ENCODE measurements around the gene TRIP12.
"Not testable (repeated sequence)": the region's sequence is repeated elsewhere in the genome, so short reads cannot be mapped to it uniquely, and the experiment has no call there.

The TRIP12 gene

GRCh38 chr2:229757462-229757861 lies 164.3 kb downstream of the TRIP12 start:
- DNase-seq, result not testable (repeated sequence)

- DNase-seq, result no peak
Measured at GRCh38 chr2:229752970-229753729, 168.7 kb downstream of the TRIP12 start.

- DNase-seq, result no peak
Measured at GRCh38 chr2:229749779-229750178, 172.0 kb downstream of the TRIP12 start.

- DNase-seq, result no peak
Measured at GRCh38 chr2:229748950-229749349, 172.9 kb downstream of the TRIP12 start.

DNA sequence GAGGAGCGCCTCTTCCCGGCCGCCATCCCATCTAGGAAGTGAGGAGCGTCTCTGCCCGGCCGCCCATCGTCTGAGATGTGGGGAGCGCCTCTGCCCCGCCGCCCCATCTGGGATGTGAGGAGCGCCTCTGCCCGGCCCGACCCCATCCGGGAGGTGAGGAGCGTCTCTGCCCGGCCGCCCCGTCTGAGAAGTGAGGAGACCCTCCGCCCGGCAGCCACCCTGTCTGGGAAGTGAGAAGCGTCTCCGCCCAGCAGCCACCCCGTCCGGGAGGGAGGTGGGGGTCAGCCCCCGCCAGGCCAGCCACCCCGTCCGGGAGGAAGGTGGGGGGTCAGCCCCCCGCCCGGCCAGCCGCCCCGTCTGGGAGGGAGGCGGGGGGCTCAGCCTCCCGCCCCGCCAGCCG lies 179.1 kb downstream of the TRIP12 start:
- DNase-seq, result not testable (repeated sequence)

DNA sequence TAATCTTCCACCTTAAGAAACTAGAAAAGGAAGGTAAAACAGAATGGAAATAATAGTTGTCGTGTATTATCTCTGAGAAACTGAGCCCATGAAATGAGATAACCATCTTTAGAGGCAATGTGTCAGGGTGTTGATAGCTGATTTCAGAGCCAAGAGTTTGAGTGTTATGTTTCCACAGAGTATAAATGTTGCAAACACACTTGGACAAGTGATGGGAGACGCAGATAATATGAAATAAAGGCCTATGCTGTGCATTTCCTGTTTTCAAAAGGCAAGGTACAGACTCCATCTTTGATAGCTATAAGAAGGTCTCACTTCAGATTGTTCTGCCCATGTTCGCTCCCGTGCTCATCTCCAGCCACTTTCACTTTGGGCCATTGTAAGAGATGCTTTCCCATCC lies 181.5 kb downstream of the TRIP12 start:
- DNase-seq, result no peak

GRCh38 chr2:229738024-229738625 lies 183.7 kb downstream of the TRIP12 start:
- no peak for DNase-seq

GRCh38 chr2:229734410-229734809 lies 187.4 kb downstream of the TRIP12 start:
- no peak for DNase-seq

DNA sequence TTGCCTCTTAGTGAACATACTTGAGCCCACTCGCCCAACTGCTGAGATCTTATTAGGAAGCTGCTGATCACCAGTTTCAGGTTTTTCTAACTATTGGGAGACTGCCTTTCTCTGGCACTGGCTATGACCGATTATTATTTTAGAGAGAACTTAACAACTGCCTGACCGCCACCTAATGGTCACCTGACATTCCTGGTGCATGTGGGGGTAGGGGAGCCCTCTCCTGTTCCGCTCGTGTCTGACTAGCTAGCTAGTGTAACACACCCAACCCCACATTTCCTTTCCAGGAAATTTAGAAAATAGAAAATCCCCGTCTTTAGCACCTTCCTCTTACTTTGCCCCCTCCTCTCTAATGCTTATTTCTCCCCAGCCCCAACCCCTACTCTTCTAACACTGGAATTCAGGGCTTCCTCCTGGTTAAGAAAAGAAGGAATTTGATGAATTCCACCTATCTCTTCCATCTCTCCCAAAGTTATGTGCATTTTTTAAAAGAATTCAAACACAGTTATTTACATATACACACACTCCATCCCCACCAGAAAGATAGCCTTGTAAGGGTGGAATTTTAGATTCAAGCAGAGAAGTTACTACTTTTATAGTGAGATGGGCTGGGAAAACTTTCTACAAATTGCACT lies 188.1 kb downstream of the TRIP12 start:
- no peak for DNase-seq

GRCh38 chr2:229732897-229733296 lies 188.9 kb downstream of the TRIP12 start:
- no peak for DNase-seq

- no peak for DNase-seq
Measured at GRCh38 chr2:229731916-229732315, 189.9 kb downstream of the TRIP12 start.

- DNase-seq, result no peak
Measured at GRCh38 chr2:229731363-229731762, 190.4 kb downstream of the TRIP12 start.

GRCh38 chr2:229728370-229728769 lies 193.4 kb downstream of the TRIP12 start:
- DNase-seq, result no peak

GRCh38 chr2:229726643-229727042 lies 195.2 kb downstream of the TRIP12 start:
- no peak for DNase-seq

GRCh38 chr2:229725716-229726574 lies 195.9 kb downstream of the TRIP12 start:
- DNase-seq, result no peak

DNA sequence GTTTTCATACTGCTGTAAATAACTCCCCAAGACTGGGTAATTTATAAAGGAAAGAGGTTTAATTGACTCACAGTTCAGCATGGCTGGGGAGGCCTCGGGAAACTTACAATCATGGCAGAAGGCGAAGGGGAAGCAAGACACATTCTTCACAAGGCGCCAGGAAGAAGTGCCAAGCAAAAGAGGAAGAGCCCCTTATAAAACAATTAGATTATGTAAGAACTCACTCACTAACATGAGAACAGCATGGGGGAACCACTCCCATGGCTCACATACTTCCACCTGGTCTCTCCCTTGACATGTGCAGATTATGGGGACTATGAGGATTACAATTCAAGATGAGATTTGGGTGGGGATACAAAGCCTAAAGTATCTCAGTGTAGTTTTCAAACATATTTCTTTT lies 198.6 kb downstream of the TRIP12 start:
- not testable (repeated sequence) for DNase-seq

- no peak for DNase-seq
Measured at GRCh38 chr2:229719926-229720647, 201.7 kb downstream of the TRIP12 start.

DNA sequence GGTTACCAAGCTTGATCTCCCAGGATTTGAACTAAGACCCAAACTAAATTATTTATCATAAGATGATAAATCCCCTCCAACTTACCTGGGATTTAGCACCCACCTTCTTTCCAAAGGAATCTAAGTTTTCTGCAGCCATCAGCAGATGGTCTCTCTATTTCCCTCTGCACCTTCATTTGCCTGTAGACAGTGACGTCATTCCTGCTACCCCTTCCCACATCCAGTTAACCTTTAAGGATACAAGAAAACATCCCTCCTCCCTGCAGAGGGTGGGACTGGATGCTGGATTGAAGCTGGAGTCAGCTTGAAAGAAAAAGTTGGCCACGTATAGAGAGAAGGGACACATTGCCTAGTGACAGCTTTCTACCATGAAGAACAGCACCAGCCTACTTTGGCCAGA lies 203.8 kb downstream of the TRIP12 start:
- no peak for DNase-seq

DNA sequence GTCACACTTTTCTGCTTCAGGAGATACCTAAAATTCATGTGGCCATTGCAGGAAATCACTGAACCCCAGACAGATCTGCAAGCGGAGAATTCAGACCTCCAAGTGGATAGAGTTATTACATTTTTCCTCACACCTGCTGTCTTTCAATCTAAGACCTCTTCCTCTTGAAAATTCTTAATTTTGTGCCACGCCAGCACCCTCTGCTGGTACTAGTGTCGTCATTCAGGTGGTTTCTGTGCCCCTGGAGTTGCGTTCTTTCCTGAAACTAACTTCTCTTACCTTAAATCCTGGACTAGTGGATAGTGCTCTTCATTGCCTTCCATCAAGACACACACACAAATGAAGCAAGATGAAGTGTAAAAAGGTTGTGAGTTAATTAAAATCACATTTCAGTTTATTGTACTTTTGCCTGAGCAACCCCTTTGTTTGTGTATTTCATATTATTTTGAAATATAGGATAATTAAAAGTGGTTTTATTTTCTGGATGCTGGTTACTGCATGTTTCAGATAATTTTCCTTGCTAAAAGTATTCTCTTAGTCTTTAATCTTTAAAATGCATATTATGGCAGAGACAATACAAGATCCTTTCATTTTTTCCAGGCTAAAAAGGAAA lies 205.8 kb downstream of the TRIP12 start:
- DNase-seq, result peak; percentile 7

GRCh38 chr2:229714736-229715541 lies 206.9 kb downstream of the TRIP12 start:
- peak; percentile 13 for DNase-seq

GRCh38 chr2:229714080-229714735 lies 207.6 kb downstream of the TRIP12 start, which contains the start of gene DNER:
DNER (minus strand) TSS chr2:229714555; CDS start chr2:229714423, 132 bp downstream.
- peak; percentile 15 for DNase-seq
